GM21737 (cell line): ENCODE results near the gene MINAR2.

Experiments
- ATAC-seq: cut with Tn5 transposase; IDR thresholded peaks from one replicate; pipeline ENCODE4 v1.9.1; 2021; ENCODE audit warnings: mild to moderate bottlenecking, moderate library complexity; ENCODE audit not compliant: unreplicated experiment

MINAR2 gene

GRCh38 chr5:129747572-129748407 lies at the start of gene MINAR2:
MINAR2 (plus strand) TSS chr5:129748094; CDS start chr5:129748191, 97 bp downstream.
- no peak for ATAC-seq

- no peak for ATAC-seq
These were observed 49.2 kb upstream of the MINAR2 start for GRCh38 chr5:129698661-129699060.

GRCh38 chr5:129716235-129716634 lies 31.7 kb upstream of the MINAR2 start:
- no peak for ATAC-seq

- ATAC-seq, result no peak
These were observed 31.2 kb upstream of the MINAR2 start for GRCh38 chr5:129716651-129717050.

- ATAC-seq, result no peak
These were observed 30.1 kb upstream of the MINAR2 start for GRCh38 chr5:129717751-129718310.

- no peak for ATAC-seq
These were observed 29.3 kb upstream of the MINAR2 start for GRCh38 chr5:129718471-129719090.

- no peak for ATAC-seq
These were observed 23.7 kb upstream of the MINAR2 start for GRCh38 chr5:129724222-129724621.

GRCh38 chr5:129724647-129725046 lies 23.2 kb upstream of the MINAR2 start:
- no peak for ATAC-seq

GRCh38 chr5:129739773-129740172 lies 8.1 kb upstream of the MINAR2 start:
- no peak for ATAC-seq

- no peak for ATAC-seq
These were observed 4.2 kb upstream of the MINAR2 start for GRCh38 chr5:129743541-129744187.

GRCh38 chr5:129745997-129746396 lies 1.9 kb upstream of the MINAR2 start:
- ATAC-seq, result no peak

GRCh38 chr5:129746876-129747275 lies 1.0 kb upstream of the MINAR2 start:
- ATAC-seq, result no peak

- ATAC-seq, result no peak
These were observed 1.3 kb downstream of the MINAR2 start for GRCh38 chr5:129748913-129749880.

GRCh38 chr5:129760636-129761325 lies 12.9 kb downstream of the MINAR2 start:
- ATAC-seq, result no peak

GRCh38 chr5:129763651-129764050 lies 15.8 kb downstream of the MINAR2 start:
- ATAC-seq, result no peak

GRCh38 chr5:129766798-129767197 lies 18.9 kb downstream of the MINAR2 start:
- ATAC-seq, result no peak

- ATAC-seq, result peak; percentile 78
These were observed 20.1 kb downstream of the MINAR2 start for GRCh38 chr5:129767927-129768380.

GRCh38 chr5:129768735-129769134 lies 20.8 kb downstream of the MINAR2 start:
- ATAC-seq, result no peak

- no peak for ATAC-seq
These were observed 22.3 kb downstream of the MINAR2 start for GRCh38 chr5:129770024-129770820.
